LHCN-M2 (cell line): Measurements from ENCODE around the gene TNFRSF1B. TPM values are rescaled to one million over a fixed set of nuclear protein-coding genes. Genes with fewer than 3 reads are reported as not detected.

Source experiments
- DNase-seq: peaks from one replicate; pipeline ENCODE4 v3.0.0-alpha.2; 2012; ENCODE audit warnings: low read depth
- total RNA-seq: library from RNA; depleted of rRNA; stranded (reverse); fragments of >200 nt; gene quantifications from 2 replicates; pipeline ENCODE4 v1.2.3, GENCODE V29; 2014

TNFRSF1B gene
- total RNA-seq, 1 experiment from 2014 or later = 1.3 TPM

- no peak for DNase-seq
Observed at GRCh38 chr1:12189328-12189682, 22.5 kb downstream of the TNFRSF1B start.

DNA sequence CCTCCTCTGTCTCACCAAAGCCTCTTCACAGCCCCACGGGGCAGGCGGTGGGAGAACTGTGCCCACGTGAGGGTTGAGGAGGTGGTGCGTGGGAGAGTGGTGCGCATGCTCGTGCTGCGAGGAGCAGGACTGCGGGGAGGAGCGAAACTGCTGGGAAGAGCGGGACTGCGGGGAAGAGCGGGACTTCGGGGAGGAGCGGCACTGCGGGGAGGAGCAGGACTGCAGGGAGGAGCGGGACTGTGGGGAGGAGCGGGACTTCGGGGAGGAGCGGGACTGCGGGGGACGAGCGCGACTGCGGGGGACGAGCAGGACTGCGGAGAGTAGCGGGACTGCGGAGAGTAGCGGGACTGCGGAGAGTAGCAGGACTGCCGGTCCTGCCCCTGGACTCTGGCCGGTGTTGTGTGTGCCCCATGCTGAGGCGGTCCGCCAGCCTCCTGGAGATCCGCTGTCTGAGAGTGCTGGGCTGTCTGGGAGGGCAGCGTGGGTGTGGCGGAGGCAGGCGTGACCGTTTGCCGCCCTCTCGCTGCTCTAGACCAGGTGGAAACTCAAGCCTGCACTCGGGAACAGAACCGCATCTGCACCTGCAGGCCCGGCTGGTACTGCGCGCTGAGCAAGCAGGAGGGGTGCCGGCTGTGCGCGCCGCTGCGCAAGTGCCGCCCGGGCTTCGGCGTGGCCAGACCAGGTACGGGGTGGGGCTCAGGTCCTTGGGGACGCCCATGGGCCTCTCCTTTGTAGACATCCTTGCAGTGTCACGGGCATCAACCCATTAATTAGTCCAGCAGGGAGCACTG lies 24.6 kb downstream of the TNFRSF1B start:
- no peak for DNase-seq

DNA sequence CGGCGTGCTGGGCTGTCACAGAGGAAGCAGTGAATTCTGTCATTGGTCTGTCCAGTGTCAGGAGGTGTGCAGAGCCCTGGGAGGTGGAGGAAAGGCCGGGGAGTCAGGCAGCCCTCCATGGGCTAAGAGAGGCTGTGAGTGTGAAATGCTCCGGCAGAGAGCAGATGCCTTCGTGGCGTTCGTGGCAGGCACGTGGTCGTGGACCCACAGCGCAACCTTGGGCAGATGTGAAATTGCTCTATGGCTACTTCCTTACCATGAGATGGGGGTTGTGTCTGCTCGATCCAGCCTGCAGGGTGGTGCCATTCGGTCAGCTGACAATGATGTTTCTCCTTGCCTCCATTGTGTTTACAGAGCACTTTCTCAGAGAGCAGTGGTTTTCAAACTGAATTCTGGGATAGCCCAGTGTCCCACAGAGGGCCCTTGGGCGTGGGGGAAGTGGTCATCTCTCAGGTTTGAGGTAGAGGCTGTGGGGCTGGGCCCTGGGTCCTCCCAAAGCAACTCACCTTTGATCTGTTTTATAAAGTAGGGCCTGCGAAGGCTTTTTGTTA lies 27.9 kb downstream of the TNFRSF1B start:
- no peak for DNase-seq

- DNase-seq = no peak
Observed at GRCh38 chr1:12195416-12195815, 28.6 kb downstream of the TNFRSF1B start.

GRCh38 chr1:12196641-12197482 lies 30.1 kb downstream of the TNFRSF1B start:
- DNase-seq = no peak

DNA sequence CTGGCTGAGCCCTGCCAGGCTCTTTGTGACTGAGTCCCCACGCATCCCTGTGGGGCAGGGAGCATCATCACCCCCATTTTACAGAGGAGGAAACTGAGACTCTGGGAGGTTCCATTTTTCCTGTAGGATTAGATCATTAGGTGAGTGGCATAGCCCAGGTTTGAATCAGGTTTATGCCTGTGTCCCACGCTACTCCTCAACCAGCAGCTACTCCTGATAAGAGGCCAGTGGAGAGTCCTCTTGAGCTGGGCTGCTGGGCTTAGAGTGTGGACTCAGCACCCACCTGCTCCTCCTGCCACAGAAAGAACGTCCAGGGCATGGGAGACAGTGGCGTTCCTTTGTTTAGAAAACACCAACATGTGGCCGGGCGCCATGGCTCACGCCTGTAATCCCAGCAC lies 30.7 kb downstream of the TNFRSF1B start:
- DNase-seq = no peak

DNA sequence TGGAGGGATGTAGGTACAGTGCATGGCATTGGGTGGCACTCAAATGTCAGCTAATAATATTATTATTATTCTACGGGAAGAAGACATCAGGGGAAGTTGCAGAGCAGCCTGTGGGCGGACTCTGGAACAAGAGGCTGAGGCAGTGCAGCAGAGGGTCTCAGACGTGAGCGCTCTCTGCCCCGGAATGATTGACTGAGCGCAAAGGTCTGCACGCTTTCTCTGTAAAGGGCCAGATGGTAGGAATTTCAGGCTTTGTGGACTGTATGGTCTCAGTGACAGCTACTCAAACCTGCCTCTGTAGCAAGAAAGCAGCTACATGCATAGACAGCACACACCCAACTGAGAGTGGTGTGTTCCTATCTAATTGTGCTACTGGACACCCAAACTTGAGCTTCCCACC lies 33.4 kb downstream of the TNFRSF1B start:
- no peak for DNase-seq

GRCh38 chr1:12201352-12202189 lies 34.8 kb downstream of the TNFRSF1B start:
- no peak for DNase-seq

- DNase-seq = no peak
Observed at GRCh38 chr1:12202190-12202497, 35.4 kb downstream of the TNFRSF1B start.

GRCh38 chr1:12202577-12202976 lies 35.8 kb downstream of the TNFRSF1B start:
- DNase-seq = no peak

DNA sequence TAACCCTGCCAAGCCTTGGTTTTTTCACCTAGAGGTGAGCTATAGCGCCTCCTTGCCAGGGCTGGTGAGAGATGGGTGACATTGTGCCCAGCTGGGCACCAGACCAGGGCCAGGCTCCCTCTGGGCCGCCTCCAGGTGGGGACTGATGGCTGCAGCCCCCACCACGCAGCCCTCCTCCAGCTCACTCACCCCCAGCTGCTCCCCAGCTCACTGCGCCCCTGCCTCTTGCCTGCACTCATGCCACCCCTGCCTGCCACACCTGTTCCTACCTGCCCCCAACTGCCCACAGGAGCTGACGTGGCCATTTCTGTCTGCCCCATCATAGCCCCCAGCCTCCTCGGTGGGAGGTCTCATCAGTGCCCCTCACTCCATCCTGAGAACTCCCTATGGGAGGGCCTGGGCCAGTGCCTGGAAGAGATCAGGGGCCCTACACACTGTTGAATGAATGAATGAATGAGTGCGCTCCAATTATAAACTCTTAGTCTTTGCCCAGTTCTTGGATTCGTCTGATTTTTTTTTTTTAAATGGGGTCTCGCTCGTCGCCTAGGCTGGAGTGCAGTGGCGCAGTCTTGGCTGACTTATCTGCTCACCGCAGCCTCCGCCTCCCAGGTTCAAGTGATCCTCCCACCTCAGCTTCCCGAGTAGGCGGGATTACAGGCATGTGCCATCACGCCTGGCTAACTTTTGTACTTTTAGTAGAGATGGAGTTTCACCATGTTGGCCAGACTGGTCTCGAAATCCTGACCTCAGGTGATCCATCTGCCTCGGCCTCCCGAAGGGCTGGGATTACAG lies 36.6 kb downstream of the TNFRSF1B start:
- no peak for DNase-seq

DNA sequence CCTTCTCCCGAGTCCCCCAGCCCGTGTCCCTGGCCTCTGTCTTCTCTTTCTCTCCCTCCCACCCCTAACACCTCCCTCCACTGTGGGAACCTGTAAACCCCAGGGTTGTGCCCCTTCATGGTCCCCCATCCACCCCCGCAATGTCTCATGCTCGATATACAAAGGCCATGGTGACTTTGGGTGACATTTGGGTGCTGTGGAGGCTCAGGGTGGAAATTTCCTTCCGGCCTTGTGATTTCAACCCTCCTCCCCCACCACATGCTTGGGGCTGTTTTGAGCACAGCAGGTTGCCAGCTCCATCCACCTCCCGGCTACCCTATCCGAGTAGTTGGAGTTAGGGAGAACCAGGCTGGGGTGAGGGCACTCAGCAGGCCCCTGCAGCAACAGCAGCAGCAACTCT lies 37.3 kb downstream of the TNFRSF1B start:
- DNase-seq = no peak

DNA sequence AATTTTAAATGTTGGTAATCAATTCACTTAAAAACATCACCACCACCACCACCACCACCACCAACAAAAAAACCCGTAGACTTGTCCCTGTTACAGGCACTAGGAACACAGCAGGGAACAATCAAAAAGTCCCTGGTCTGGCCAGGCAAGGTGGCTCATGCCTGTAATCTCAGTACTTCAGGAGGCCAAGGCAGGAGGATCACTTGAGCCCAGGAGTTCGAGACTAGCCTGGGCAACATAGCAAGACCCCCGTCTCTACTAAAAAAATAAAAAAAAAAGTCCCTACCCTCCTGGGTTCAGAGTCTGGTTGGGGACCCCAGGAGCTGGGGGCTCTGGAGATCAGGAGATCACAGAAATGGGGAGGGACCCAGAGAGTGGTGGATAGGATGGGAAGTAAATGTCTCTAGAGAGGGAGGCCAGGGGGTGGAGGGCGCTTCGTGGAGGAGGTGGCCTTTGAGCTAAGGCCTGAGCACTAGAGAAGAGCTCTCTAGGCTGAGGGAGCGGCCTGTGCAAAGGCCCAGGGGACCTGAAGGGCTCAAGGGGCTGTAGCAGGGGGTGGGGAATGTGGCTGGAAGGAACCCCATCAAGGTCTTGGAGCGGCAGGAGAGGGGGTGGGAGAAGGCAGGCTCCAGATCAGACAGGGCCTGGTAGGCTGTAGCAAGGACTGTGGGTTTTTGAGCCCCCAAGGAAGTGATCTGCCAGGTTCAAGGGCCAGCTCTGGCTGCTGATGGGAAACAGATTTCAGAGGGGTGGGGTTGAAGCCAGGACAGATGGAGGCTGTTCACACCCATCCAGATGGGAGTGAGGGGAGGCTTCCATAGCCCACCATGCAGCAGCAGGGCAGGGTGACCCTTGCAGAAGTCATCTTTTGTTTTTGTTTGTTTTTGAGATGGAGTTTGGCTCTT lies 38.2 kb downstream of the TNFRSF1B start:
- DNase-seq = no peak

DNA sequence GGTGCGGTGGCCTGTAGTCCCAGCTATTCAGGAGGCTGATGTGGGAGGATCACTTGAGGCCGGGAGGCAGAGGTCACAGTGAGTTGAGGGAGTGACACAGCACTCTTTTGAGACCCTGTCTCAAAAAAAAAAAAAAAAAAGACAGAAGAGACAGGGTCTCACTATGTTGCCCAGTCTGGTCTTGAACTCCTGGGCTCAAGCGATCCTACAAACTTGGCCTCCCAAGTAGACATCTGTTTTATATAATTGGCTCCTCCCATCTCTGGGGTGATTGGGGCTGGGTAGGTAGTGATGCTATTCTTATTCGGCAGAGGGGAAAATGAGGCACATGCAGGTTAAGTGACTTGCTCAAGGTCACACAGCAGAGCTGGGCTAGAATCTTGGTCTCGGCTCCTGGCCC lies 39.4 kb downstream of the TNFRSF1B start:
- no peak for DNase-seq

DNA sequence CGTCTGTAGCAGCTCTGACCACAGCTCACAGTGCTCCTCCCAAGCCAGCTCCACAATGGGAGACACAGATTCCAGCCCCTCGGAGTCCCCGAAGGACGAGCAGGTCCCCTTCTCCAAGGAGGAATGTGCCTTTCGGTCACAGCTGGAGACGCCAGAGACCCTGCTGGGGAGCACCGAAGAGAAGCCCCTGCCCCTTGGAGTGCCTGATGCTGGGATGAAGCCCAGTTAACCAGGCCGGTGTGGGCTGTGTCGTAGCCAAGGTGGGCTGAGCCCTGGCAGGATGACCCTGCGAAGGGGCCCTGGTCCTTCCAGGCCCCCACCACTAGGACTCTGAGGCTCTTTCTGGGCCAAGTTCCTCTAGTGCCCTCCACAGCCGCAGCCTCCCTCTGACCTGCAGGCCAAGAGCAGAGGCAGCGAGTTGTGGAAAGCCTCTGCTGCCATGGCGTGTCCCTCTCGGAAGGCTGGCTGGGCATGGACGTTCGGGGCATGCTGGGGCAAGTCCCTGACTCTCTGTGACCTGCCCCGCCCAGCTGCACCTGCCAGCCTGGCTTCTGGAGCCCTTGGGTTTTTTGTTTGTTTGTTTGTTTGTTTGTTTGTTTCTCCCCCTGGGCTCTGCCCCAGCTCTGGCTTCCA lies 40.1 kb downstream of the TNFRSF1B start:
- no peak for DNase-seq

- no peak for DNase-seq
Observed at GRCh38 chr1:12208271-12208670, 41.5 kb downstream of the TNFRSF1B start.

DNA sequence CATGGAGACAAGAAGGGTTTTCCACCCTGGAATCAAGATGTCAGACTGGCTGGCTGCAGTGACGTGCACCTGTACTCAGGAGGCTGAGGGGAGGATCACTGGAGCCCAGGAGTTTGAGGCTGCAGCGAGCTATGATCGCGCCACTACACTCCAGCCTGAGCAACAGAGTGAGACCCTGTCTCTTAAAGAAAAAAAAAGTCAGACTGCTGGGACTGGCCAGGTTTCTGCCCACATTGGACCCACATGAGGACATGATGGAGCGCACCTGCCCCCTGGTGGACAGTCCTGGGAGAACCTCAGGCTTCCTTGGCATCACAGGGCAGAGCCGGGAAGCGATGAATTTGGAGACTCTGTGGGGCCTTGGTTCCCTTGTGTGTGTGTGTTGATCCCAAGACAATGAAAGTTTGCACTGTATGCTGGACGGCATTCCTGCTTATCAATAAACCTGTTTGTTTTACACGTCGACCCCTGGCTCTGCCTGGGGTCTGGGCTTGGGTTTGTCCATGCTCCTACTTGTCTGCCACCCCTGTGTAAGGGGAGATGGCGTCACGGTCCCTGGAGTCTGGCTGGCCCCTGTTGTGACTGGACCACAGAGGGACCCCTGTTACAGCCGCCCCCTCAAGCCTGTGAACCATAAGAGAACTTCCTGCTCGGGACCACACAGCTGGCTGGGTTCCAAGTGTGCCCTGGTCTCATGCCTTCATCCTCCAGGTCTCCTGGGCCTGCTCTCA lies 42.1 kb downstream of the TNFRSF1B start:
- DNase-seq = peak; percentile 58

DNA sequence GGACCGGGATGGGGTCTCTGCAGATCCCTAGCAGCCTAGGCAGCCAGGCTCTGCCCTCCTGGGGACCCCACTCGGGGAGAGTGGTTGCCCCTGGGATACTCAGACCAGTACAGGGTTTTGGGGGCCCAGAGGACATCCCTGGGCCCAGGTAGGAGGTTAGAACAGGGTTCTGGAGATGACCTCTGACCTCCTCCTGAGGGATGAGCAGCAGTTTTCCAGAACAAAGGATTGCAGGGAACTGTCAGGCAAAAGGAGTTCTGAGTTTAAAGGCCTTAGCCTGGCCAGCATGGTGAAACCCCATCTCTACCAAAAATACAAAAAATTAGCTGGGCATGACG lies 42.7 kb downstream of the TNFRSF1B start:
- no peak for DNase-seq
